Measurements from ENCODE around the gene DNAH5. TPM values are rescaled to one million over a fixed set of nuclear protein-coding genes. Genes with fewer than 3 reads are reported as not detected.

The DNAH5 gene
- total and polyA plus RNA-seq, 2 donors (not counting 3 experiments of a cell fraction or from before 2014, with no cell fraction given): 0.23 to 1.7 TPM

GRCh38 chr5:13653709-13654108 lies 290.8 kb downstream of the DNAH5 start:
- DNase-seq (ENCODE audit: low read depth, low spot score): no peak
- Histone ChIP-seq H3K4me1 (ENCODE audit: control insufficient read depth, extremely low read depth, insufficient read depth, low read length) (no peaks in the 10 kb centered on the region), H3K27me3 (ENCODE audit: control insufficient read depth in 2 of 2, insufficient read depth in 2 of 2, low read length in 2 of 2) (no peaks in the 10 kb centered on the region), H3K4me3 (replicated peaks in 1 of 3; ENCODE audit: insufficient read depth in 1 of 3, low read depth in 1 of 3, low read length in 3 of 3) (no peak overlapping the region), H3K27ac (ENCODE audit: insufficient read depth, low read depth, low read length) (no peak overlapping the region), H3K9me3 (replicated peaks; ENCODE audit: control insufficient read depth, insufficient read depth, low read length) (no peaks in the 10 kb centered on the region), H3K9ac (replicated peaks; ENCODE audit: extremely low read depth, insufficient read depth, low read length) (no peak overlapping the region), H2AFZ (ENCODE audit: low read depth, low read length) (no peak overlapping the region), H3K79me2 (ENCODE audit: control insufficient read depth, insufficient read depth, low read length) (no peaks in the 10 kb centered on the region), H3K9me1 (replicated peaks; ENCODE audit: control insufficient read depth, extremely low read depth, insufficient read depth, low read length) (no peaks in the 10 kb centered on the region), H4K20me1 (replicated peaks; ENCODE audit: control insufficient read depth, extremely low read depth, insufficient read depth, low read length) (no peaks in the 10 kb centered on the region), H3K4me2 (ENCODE audit: insufficient read depth, low read length) (no peak overlapping the region), H3K36me3 (ENCODE audit: control insufficient read depth in 2 of 2, extremely low read depth in 1 of 2, insufficient read depth in 2 of 2, low read length in 2 of 2) (no peaks in the 10 kb centered on the region)
- CTCF ChIA-PET: no interaction called here
- dilution Hi-C loops (cut with MboI; ENCODE audit: extremely low pct_ligation_motif_present, low sequenced_read_pairs): no loop called here
- BruUV-seq (replicated peaks): no TSS peak
- POLR2A ChIA-PET: no interaction called here
- TF ChIP-seq, protein P1, sequence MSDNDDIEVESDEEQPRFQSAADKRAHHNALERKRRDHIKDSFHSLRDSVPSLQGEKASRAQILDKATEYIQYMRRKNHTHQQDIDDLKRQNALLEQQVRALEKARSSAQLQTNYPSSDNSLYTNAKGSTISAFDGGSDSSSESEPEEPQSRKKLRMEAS (IDR thresholded peaks at IDR 0.05; ENCODE audit: insufficient read depth, insufficient read length): no peak
- no peak for TF ChIP-seq POLR2A (IDR thresholded peaks at IDR 0.05; ENCODE audit: low read depth, low read length)
- TF ChIP-seq CTCF (IDR thresholded peaks at IDR 0.05; ENCODE audit: extremely low read depth in 1 of 2, insufficient read depth in 1 of 2, low read depth in 1 of 2, low read length in 2 of 2): no peak
- TF ChIP-seq MYC (IDR thresholded peaks at IDR 0.05; ENCODE audit: low read depth, low read length): no peak
- no peak for TF ChIP-seq FOS (IDR thresholded peaks at IDR 0.05; ENCODE audit: borderline replicate concordance, insufficient read depth, low read length)
- no peak for TF ChIP-seq JUN (IDR thresholded peaks at IDR 0.05; ENCODE audit: borderline replicate concordance, insufficient read depth, insufficient read length, low read depth)
- no peak for TF ChIP-seq POLR2AphosphoS5 (IDR thresholded peaks at IDR 0.05; ENCODE audit: insufficient read depth, low read depth, low read length)
- no peak for TF ChIP-seq GATA2 (IDR thresholded peaks at IDR 0.05; ENCODE audit: insufficient read depth, insufficient read length, low read depth, low read length)
- no peak for TF ChIP-seq EZH2 (IDR thresholded peaks at IDR 0.05; ENCODE audit: borderline replicate concordance, low read depth, low read length, severe bottlenecking)
- FAIRE-seq: no peak
- intact Hi-C loops (cut with micrococcal nuclease): no loop called here

All from endothelial cell of umbilical vein (primary cell).